ENCODE data around the gene FGG.
"Not testable (repeated sequence)": the region's sequence is repeated elsewhere in the genome, so short reads cannot be mapped to it uniquely, and the experiment has no call there.

The FGG gene

GRCh38 chr4:154609532-154609931, 2.9 kb downstream of the FGG start:
- Histone ChIP-seq H3K9ac (ENCODE audit: low read depth, low read length) (no peak overlapping the region), H3K27me3 (ENCODE audit: control insufficient read depth, insufficient read depth, low read length) (no peaks in the 10 kb centered on the region), H3K36me3 (ENCODE audit: control insufficient read depth, insufficient read depth, low read length) (no peaks in the 10 kb centered on the region), H3K4me1 (ENCODE audit: control insufficient read depth, insufficient read depth, low read length) (no peaks in the 10 kb centered on the region), H3K4me3 (ENCODE audit: low read depth, low read length) (no peak overlapping the region), H3K9me3 (ENCODE audit: control insufficient read depth, insufficient read depth, low read length) (no peaks in the 10 kb centered on the region)

DNA sequence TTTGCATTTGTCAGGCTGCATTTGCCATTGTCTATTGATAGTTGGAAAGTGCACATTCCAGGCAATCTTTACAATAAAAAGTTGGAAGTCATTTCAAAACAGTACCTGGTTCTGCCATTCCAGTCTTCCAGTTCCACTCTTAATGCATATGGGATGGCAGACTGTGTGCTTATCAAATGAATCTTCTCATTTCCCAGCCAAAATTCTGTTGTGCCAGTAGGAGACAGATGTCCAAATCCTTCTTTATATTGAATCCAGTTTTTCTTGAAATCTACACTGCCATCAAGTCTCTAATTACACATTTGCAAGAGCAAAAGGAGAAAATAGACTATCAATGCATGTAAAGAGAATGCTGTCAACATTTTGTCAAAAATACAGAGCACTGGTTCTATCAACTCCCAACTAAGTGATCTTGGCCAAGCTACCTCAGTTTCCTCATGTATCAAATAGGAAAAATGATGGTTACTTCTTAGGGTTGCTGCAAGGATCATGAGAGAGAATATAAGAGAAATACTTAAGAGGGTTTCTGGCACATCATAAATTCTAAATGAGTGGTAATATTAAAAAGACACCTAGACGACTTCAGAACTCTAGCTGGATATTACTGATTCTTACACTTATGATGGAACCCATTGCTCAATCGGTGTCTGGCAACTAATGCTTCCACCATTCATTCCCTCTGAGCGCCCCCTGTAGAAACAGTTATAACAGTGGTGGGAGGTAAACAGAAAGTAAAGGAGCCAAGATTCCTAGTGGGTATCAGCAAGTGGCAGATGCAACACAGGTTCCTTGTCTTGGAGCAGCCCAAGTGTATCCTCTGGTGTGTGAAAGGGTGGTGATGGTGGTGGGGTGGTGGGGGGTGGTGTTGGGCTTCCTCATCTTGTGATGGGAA, 3.8 kb downstream of the FGG start:
- Histone ChIP-seq H3K27me3 (ENCODE audit: control insufficient read depth, insufficient read depth, low read length) (no peaks in the 10 kb centered on the region), H3K4me3 (ENCODE audit: low read depth, low read length) (no peak overlapping the region), H3K9me3 (ENCODE audit: control insufficient read depth, insufficient read depth, low read length) (no peaks in the 10 kb centered on the region), H3K36me3 (ENCODE audit: control insufficient read depth, insufficient read depth, low read length) (no peaks in the 10 kb centered on the region), H3K4me1 (ENCODE audit: control insufficient read depth, insufficient read depth, low read length) (no peaks in the 10 kb centered on the region), H3K9ac (ENCODE audit: low read depth, low read length) (no peak overlapping the region)

DNA sequence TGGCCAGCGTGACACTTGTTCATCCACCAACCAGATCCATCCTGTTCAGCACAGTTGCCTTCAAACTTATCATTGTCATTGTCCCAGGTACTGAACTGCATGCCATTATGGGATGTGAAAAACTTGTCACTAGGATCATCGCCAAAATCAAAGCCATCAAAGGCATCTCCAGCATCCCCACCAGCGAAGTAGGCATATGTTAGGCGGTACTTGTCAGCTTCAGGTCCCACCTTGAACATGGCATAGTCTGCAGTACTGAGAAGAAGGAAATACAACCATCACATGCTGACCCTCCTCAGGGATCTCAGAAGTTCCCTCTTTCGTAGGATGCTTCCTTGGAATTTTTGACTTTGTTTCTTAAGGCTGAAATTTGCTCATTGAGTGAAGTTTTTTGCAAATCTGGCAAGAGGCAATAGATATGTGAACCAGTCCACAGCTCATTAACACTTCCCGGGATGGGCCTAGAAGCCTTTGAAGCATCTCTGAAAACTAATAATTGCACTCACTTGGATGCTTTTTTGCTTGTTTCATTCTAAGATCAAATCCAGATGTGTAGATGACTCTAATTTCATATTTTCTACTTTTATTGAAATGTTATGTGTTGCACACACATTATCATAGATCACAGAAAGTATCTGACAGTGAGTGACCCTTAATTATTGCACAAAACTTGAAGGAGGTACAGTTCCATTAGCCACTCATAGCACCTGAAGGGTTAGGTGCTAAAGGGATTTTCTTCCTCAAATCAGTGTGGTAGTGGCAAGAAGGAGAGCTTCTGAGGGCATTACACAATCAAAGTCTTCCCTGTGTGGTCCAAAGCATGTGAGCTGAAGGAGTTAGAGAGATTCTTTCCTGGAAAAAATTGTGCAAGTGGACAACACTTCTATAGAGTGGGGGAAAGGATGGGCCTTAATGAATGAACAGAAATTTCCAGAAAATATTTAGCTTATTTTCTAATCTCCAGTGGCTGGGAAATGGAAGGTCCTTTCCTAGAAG, 5.4 kb downstream of the FGG start:
- no peak overlapping the region for H3K9ac ChIP-seq (ENCODE audit: low read depth, low read length)
- no peaks in the 10 kb centered on the region for H3K4me1 ChIP-seq (ENCODE audit: control insufficient read depth, insufficient read depth, low read length)
- no peaks in the 10 kb centered on the region for H3K36me3 ChIP-seq (ENCODE audit: control insufficient read depth, insufficient read depth, low read length)
- no peak overlapping the region for H3K4me3 ChIP-seq (ENCODE audit: low read depth, low read length)
- H3K9me3 ChIP-seq (ENCODE audit: control insufficient read depth, insufficient read depth, low read length), result no peaks in the 10 kb centered on the region
- no peaks in the 10 kb centered on the region for H3K27me3 ChIP-seq (ENCODE audit: control insufficient read depth, insufficient read depth, low read length)

GRCh38 chr4:154604696-154605200, 7.7 kb downstream of the FGG start:
- Histone ChIP-seq H3K9me3 (ENCODE audit: control insufficient read depth, insufficient read depth, low read length) (no peaks in the 10 kb centered on the region), H3K27me3 (ENCODE audit: control insufficient read depth, insufficient read depth, low read length) (no peaks in the 10 kb centered on the region), H3K36me3 (ENCODE audit: control insufficient read depth, insufficient read depth, low read length) (no peaks in the 10 kb centered on the region), H3K4me1 (ENCODE audit: control insufficient read depth, insufficient read depth, low read length) (no peaks in the 10 kb centered on the region), H3K4me3 (ENCODE audit: low read depth, low read length) (no peak overlapping the region), H3K9ac (ENCODE audit: low read depth, low read length) (no peak overlapping the region)

- no peaks in the 10 kb centered on the region for H3K27me3 ChIP-seq (ENCODE audit: control insufficient read depth, insufficient read depth, low read length)
- no peaks in the 10 kb centered on the region for H3K36me3 ChIP-seq (ENCODE audit: control insufficient read depth, insufficient read depth, low read length)
- H3K9me3 ChIP-seq (ENCODE audit: control insufficient read depth, insufficient read depth, low read length), result no peaks in the 10 kb centered on the region
- no peak overlapping the region for H3K4me3 ChIP-seq (ENCODE audit: low read depth, low read length)
- no peaks in the 10 kb centered on the region for H3K4me1 ChIP-seq (ENCODE audit: control insufficient read depth, insufficient read depth, low read length)
- H3K9ac ChIP-seq (ENCODE audit: low read depth, low read length), result no peak overlapping the region
Measured at GRCh38 chr4:154603033-154603943, 9.2 kb downstream of the FGG start.

DNA sequence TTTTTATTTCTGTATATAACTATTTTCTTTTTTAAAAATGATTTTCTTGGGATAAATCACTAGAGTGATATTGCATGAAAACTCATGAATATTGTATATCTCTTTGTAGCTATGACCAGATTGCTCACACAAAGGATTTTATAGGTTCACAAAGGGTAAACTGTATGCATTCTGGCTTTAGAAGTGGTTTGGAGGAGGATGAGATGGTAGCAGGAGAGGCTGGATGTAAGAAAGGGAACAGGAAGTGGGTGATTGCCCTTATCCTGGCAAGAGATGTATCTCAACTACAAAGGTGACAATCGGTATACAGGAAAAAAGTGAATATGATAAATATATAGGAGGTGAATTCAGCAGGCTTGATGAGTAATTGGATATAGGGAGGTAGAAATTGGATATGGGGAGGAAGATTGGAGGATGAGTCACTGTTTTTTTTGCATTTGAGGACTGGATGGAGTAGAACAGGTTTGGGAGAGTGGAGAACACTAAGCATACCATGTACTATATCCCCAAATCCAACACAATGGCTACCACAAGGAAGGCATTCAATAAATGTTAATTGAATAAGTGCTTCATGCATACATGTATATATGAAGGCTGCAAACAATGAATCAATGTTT, 9.9 kb downstream of the FGG start:
- no peaks in the 10 kb centered on the region for H3K27me3 ChIP-seq (ENCODE audit: control insufficient read depth, insufficient read depth, low read length)
- no peak overlapping the region for H3K9ac ChIP-seq (ENCODE audit: low read depth, low read length)
- no peaks in the 10 kb centered on the region for H3K9me3 ChIP-seq (ENCODE audit: control insufficient read depth, insufficient read depth, low read length)
- no peaks in the 10 kb centered on the region for H3K36me3 ChIP-seq (ENCODE audit: control insufficient read depth, insufficient read depth, low read length)
- H3K4me3 ChIP-seq (ENCODE audit: low read depth, low read length), result no peak overlapping the region
- no peaks in the 10 kb centered on the region for H3K4me1 ChIP-seq (ENCODE audit: control insufficient read depth, insufficient read depth, low read length)

- Histone ChIP-seq H3K4me1 (ENCODE audit: control insufficient read depth, insufficient read depth, low read length) (no peaks in the 10 kb centered on the region), H3K27me3 (ENCODE audit: control insufficient read depth, insufficient read depth, low read length) (no peaks in the 10 kb centered on the region)
Measured at GRCh38 chr4:154597798-154598774, 14.4 kb downstream of the FGG start.

GRCh38 chr4:154597281-154597680, 15.2 kb downstream of the FGG start:
- not testable (repeated sequence) for H3K4me3 ChIP-seq (ENCODE audit: low read depth, low read length); H3K4me1 ChIP-seq (ENCODE audit: control insufficient read depth, insufficient read depth, low read length); H3K9ac ChIP-seq (ENCODE audit: low read depth, low read length); H3K9me3 ChIP-seq (ENCODE audit: control insufficient read depth, insufficient read depth, low read length); H3K36me3 ChIP-seq (ENCODE audit: control insufficient read depth, insufficient read depth, low read length); H3K27me3 ChIP-seq (ENCODE audit: control insufficient read depth, insufficient read depth, low read length)

More at GRCh38 chr4:154597798-154598774, 14.4 kb downstream of the FGG start:
- H3K9ac ChIP-seq (ENCODE audit: low read depth, low read length), result no peak overlapping the region
- H3K36me3 ChIP-seq (ENCODE audit: control insufficient read depth, insufficient read depth, low read length), result no peaks in the 10 kb centered on the region
- H3K4me3 ChIP-seq (ENCODE audit: low read depth, low read length), result no peak overlapping the region
- no peaks in the 10 kb centered on the region for H3K9me3 ChIP-seq (ENCODE audit: control insufficient read depth, insufficient read depth, low read length)

- no peaks in the 10 kb centered on the region for H3K4me1 ChIP-seq (ENCODE audit: control insufficient read depth, insufficient read depth, low read length)
Measured at GRCh38 chr4:154595807-154596206, 16.6 kb downstream of the FGG start.

GRCh38 chr4:154594343-154594742, 18.1 kb downstream of the FGG start:
- not testable (repeated sequence) for H3K4me3 ChIP-seq (ENCODE audit: low read depth, low read length); H3K4me1 ChIP-seq (ENCODE audit: control insufficient read depth, insufficient read depth, low read length); H3K27me3 ChIP-seq (ENCODE audit: control insufficient read depth, insufficient read depth, low read length); H3K9ac ChIP-seq (ENCODE audit: low read depth, low read length); H3K36me3 ChIP-seq (ENCODE audit: control insufficient read depth, insufficient read depth, low read length); H3K9me3 ChIP-seq (ENCODE audit: control insufficient read depth, insufficient read depth, low read length)

More at GRCh38 chr4:154595807-154596206, 16.6 kb downstream of the FGG start:
- no peak overlapping the region for H3K9ac ChIP-seq (ENCODE audit: low read depth, low read length)
- no peak overlapping the region for H3K4me3 ChIP-seq (ENCODE audit: low read depth, low read length)
- no peaks in the 10 kb centered on the region for H3K9me3 ChIP-seq (ENCODE audit: control insufficient read depth, insufficient read depth, low read length)
- no peaks in the 10 kb centered on the region for H3K36me3 ChIP-seq (ENCODE audit: control insufficient read depth, insufficient read depth, low read length)
- no peaks in the 10 kb centered on the region for H3K27me3 ChIP-seq (ENCODE audit: control insufficient read depth, insufficient read depth, low read length)
